Measurements from ENCODE around the gene SORL1.
A peak's percentile ranks its signal among the peaks of the same experiment; 100 is the strongest.

GRCh38 chr11:121426476-121427399, 25.4 kb upstream of the SORL1 start:
- TF ChIP-seq CTCF (IDR thresholded peaks at IDR 0.05; ENCODE audit: low read length) (peak; percentile 29; the same call in 1 of the 2 replicates), EZH2 (IDR thresholded peaks at IDR 0.05; ENCODE audit: borderline replicate concordance, low read length) (no peak)
